Nephron progenitor cell (in vitro differentiated cells): ENCODE measurements around the gene XAGE3.

Experiments
- DNase-seq: peaks from one replicate; pipeline ENCODE4 v3.0.0; 2021
- H3K27ac Mint-ChIP-seq: 2 replicates; pipeline ENCODE4 v1.8.0; 2021; ENCODE audit warnings: mild to moderate bottlenecking, moderate library complexity, mixed read lengths
- H3K27me3 Mint-ChIP-seq: 2 replicates; pipeline ENCODE4 v1.8.0; 2021; ENCODE audit warnings: mild to moderate bottlenecking, low read depth, mixed read lengths; ENCODE audit not compliant: poor library complexity
- H3K36me3 Mint-ChIP-seq: 2 replicates; pipeline ENCODE4 v1.8.0; 2021; ENCODE audit warnings: low read depth, mixed read lengths
- H3K4me1 Mint-ChIP-seq: 2 replicates; pipeline ENCODE4 v1.8.0; 2021; ENCODE audit warnings: mixed read lengths
- H3K4me3 Mint-ChIP-seq: 2 replicates; pipeline ENCODE4 v1.8.0; 2021; ENCODE audit warnings: mild to moderate bottlenecking, moderate library complexity, mixed read lengths
- H3K9me3 Mint-ChIP-seq: 2 replicates; pipeline ENCODE4 v1.8.0; 2021; ENCODE audit warnings: mild to moderate bottlenecking, moderate library complexity, mixed read lengths
- CTCF ChIP-seq: fragments of 200-600 bp; sonication (generic); IDR thresholded peaks from 2 replicates; pipeline ENCODE4 v1.5.0; 2021; ENCODE audit warnings: antibody characterized with exemption

Gene XAGE3

GRCh38 chrX:52839137-52839536, 28.7 kb downstream of the XAGE3 start:
- H3K4me3 Mint-ChIP-seq: no peak overlapping the region
- H3K27me3 Mint-ChIP-seq: peaks cover 10% of the 10 kb centered on the region
- no peaks in the 10 kb centered on the region for H3K4me1 Mint-ChIP-seq
- H3K9me3 Mint-ChIP-seq: peaks cover 19% of the 10 kb centered on the region
- no peak overlapping the region for H3K27ac Mint-ChIP-seq
- H3K36me3 Mint-ChIP-seq: no peaks in the 10 kb centered on the region
- DNase-seq: no peak
- TF ChIP-seq CTCF: no peak

DNA sequence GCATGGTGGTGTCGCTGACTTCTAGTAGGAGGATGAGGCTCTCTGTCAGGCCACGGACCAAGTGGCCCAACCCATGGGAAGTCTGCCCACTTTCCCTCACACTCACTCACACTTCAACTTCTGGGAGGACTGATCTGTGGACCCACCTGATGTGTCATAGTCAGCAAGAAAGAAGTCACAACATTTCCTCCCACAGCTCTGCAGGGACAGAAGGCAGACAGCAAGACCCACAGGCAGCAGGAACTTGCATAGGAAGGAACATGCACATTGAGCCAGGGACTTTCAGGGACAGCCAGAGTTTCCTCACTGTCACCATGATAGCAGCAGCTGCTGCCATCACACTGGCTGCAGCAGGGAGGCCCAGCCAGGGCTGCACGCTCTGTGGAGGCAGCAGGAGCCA, 37.3 kb downstream of the XAGE3 start:
- Mint-ChIP-seq H3K4me1 (no peaks in the 10 kb centered on the region), H3K4me3 (no peak overlapping the region), H3K27me3 (peaks cover 6% of the 10 kb centered on the region), H3K36me3 (no peaks in the 10 kb centered on the region), H3K27ac (no peak overlapping the region), H3K9me3 (peaks cover 65% of the 10 kb centered on the region)
- no peak for TF ChIP-seq CTCF
- DNase-seq: no peak

DNA sequence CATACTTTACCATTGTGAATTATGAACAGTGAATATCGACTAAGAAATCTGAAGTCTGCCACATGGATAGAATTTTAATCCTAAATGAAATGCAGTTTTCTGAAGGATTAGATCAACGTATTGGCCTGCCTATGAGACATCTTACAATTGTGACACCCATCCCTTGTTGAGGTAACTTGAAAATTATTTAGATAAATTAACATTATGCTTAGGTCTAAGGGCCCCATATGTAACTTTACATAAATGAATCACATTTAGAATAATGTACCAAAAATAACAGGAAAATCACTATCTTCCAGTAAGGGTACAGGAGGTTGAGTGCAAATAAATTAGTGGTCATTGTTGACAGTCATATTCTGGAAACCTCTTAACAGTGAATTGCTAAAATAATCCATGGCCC, 43.3 kb downstream of the XAGE3 start:
- Mint-ChIP-seq H3K4me1 (no peaks in the 10 kb centered on the region), H3K27me3 (no peaks in the 10 kb centered on the region), H3K27ac (no peak overlapping the region), H3K36me3 (no peaks in the 10 kb centered on the region), H3K9me3 (peaks cover 38% of the 10 kb centered on the region), H3K4me3 (no peak overlapping the region)
- no peak for DNase-seq
- no peak for TF ChIP-seq CTCF

DNA sequence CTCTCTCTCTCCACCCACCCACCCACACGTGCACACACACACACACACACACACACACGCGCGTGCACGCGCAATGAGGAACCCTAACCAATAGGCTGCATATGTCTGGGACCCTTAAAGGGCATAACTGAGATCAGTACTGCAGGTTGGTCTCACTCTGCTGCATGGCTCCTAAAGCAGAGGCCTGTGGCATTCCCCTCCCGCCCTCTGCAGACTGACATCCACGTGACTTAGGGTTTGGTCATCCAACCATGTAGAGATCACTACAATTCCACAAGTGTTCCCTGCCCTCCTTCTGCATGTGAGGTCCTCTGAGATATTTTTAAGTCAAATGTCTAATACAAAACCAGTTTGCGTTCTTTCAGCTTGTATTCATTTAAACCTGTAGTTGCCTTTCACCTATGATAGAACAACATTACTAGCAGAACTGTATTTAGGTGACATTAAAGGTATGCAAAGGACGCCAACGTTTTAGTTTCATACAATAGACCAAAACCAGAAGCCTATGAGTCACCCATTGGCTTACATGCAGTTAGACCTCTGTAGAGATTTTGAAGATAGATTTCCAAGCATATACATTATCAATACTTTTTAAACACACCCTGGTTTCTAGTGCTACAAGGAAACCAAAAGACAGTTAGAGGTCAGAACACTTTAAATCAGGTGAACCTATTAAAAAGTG, 46.7 kb downstream of the XAGE3 start:
- H3K4me3 Mint-ChIP-seq: no peak overlapping the region
- TF ChIP-seq CTCF: no peak
- DNase-seq: no peak
- H3K4me1 Mint-ChIP-seq: no peaks in the 10 kb centered on the region
- no peaks in the 10 kb centered on the region for H3K36me3 Mint-ChIP-seq
- H3K27ac Mint-ChIP-seq: no peak overlapping the region
- H3K9me3 Mint-ChIP-seq: peaks cover 20% of the 10 kb centered on the region
- H3K27me3 Mint-ChIP-seq: peaks cover 5% of the 10 kb centered on the region

DNA sequence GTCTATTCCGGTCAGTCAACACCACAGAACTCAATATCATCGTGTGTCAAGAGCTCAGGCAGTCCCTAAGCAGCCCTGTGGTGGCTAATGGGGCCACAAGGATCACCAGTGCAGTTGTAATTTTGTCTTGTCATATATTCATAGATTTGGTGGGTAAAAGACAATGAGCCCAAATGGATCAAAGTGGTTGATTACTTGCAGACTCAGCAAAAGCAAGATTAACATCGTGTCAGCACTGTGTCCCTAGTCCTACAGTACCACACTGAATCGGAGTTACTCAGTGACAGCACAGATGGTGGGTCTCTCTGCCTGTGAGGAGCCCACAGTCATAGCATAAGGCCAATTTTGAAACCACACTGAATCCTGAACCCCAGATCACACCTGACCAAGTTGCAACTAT, 48.1 kb downstream of the XAGE3 start:
- H3K36me3 Mint-ChIP-seq: no peaks in the 10 kb centered on the region
- H3K27me3 Mint-ChIP-seq: peaks cover 8% of the 10 kb centered on the region
- H3K4me3 Mint-ChIP-seq: no peak overlapping the region
- no peaks in the 10 kb centered on the region for H3K4me1 Mint-ChIP-seq
- TF ChIP-seq CTCF: no peak
- peaks cover 22% of the 10 kb centered on the region for H3K9me3 Mint-ChIP-seq
- DNase-seq: no peak
- H3K27ac Mint-ChIP-seq: no peak overlapping the region
